Measurements from ENCODE around the gene SLC9A8. TPM values are rescaled to one million over a fixed set of nuclear protein-coding genes. Genes with fewer than 3 reads are reported as not detected.

The SLC9A8 gene
- total and polyA plus RNA-seq, 9 of the 15 experiments (the other 6 are each of a cell fraction or from before 2014, with no cell fraction given) = 0.56 to 9.7 (median 5.0) TPM

GRCh38 chr20:49775229-49775693 lies 37.4 kb upstream of the SLC9A8 start (continued):
- TF ChIP-seq PKNOX1 (IDR thresholded peaks at IDR 0.05) = peak; percentile 31; the same call in 1 of the 2 replicates
- TF ChIP-seq IRF1 (CRISPR knock-in tag; IDR thresholded peaks at IDR 0.05; ENCODE audit: borderline replicate concordance) = no peak
- no peak for TF ChIP-seq ZNF140 (CRISPR knock-in tag; IDR thresholded peaks at IDR 0.05)
- no peak for TF ChIP-seq ZNF699 (CRISPR knock-in tag; IDR thresholded peaks at IDR 0.05; ENCODE audit: insufficient replicate concordance)
- TF ChIP-seq FOXP4 (CRISPR knock-in tag; IDR thresholded peaks at IDR 0.05; ENCODE audit: borderline replicate concordance) = no peak
- TF ChIP-seq ZNF274 (IDR thresholded peaks at IDR 0.05; ENCODE audit: borderline replicate concordance, low read depth, low read length) = no peak
- no peak for TF ChIP-seq ZNF354B (CRISPR knock-in tag; IDR thresholded peaks at IDR 0.05)
- 0 out of 2 replicates have a peak, but pooled peaks have one; percentile 37 for TF ChIP-seq ESRRA (IDR thresholded peaks at IDR 0.05; ENCODE audit: borderline replicate concordance, low read depth)
- no peak for TF ChIP-seq ZNF584 (CRISPR knock-in tag; IDR thresholded peaks at IDR 0.05; ENCODE audit: low read depth)
- no peak for TF ChIP-seq FUS (optimal IDR thresholded peaks at IDR 0.05; ENCODE audit: low read depth, low read length)
- TF ChIP-seq MEIS2 (IDR thresholded peaks at IDR 0.05; ENCODE audit: partially characterized antibody) = peak; percentile 47
- no peak for TF ChIP-seq CHD4 (IDR thresholded peaks at IDR 0.05; ENCODE audit: insufficient read depth, insufficient replicate concordance, low read depth, low read length, poor library complexity, severe bottlenecking)
- TF ChIP-seq TAF9B (IDR thresholded peaks at IDR 0.05; ENCODE audit: partially characterized antibody) = peak; percentile 32
- no peak for TF ChIP-seq ZEB2 (IDR thresholded peaks at IDR 0.05)
- peak; percentile 73; the same call in 1 of the 2 replicates for TF ChIP-seq JUND (IDR thresholded peaks at IDR 0.05; ENCODE audit: borderline replicate concordance, low read depth, low read length)
- TF ChIP-seq JUND (tag; IDR thresholded peaks at IDR 0.05; ENCODE audit: borderline replicate concordance, low read depth, low read length) = peak; percentile 29; the same call in 1 of the 3 replicates
- no peak for TF ChIP-seq DLX4 (CRISPR knock-in tag; IDR thresholded peaks at IDR 0.05)
- no peak for TF ChIP-seq ERF (CRISPR knock-in tag; IDR thresholded peaks at IDR 0.05)
- no peak for TF ChIP-seq CEBPZ (IDR thresholded peaks at IDR 0.05; ENCODE audit: borderline replicate concordance, low read depth, low read length)

All from K562 (cell line).